ENCODE measurements around the gene GPA33.
A peak's percentile ranks its signal among the peaks of the same experiment; 100 is the strongest.

The GPA33 gene

DNA sequence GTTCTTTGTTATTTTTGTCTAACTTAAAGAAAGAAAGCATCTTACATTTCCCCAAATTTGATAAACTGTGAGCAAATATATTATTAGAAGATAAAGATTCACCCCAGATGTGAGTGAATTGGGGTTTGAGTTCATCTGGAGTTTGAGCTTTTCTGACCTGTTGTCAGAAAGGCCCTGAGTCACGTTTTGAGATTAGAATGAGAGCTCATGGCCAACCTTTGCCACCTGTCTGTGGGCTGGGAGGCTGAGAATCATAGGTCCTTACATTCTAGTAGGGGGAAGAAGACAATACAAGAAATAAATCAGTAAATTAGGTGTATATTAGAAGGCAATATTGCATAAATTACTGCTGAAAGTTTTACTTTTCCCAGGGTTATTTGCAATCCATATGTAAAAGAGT lies 26.0 kb upstream of the GPA33 start:
- DNase-seq: no peak

DNA sequence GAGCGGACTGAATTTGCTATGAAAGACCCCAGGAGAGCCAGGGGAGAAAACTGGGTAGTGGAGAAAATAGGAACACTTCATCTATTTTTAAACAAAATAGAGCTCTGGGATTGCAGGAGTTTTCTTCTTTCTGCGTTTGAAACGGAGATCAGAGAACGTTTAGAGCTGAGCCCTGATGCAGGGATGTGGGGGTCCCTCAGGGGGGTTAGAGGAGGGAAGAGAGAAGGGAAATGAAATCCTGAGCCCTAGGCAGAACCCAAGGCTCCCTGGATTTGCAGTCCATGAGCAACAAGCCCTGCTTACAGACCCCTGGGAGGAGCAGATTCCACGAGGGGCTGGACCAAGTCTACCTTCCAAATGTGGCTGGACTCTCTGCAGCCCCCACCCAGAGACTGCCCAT lies 25.5 kb upstream of the GPA33 start:
- no peak for DNase-seq

DNA sequence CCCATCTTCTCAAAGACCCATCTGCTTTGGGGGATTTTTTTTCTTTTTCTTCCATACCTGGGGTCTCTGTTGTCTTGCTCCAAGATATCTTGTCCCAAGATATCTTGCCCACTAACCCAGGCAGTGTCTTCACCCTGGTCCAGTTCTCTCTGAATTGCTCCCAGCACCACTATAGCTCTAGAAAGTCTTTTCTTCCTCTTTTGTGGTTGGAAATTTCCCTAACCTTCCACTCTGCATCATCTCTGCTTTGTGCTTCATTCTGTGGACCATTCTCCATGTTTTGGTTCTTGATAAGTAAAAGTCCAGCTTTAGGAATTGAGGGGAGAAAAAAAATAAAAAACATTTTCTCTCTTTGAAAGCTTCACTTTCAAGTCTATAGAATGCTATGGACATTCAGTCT lies 24.5 kb upstream of the GPA33 start:
- DNase-seq: peak in 1 of 2 experiments; percentile 6

DNA sequence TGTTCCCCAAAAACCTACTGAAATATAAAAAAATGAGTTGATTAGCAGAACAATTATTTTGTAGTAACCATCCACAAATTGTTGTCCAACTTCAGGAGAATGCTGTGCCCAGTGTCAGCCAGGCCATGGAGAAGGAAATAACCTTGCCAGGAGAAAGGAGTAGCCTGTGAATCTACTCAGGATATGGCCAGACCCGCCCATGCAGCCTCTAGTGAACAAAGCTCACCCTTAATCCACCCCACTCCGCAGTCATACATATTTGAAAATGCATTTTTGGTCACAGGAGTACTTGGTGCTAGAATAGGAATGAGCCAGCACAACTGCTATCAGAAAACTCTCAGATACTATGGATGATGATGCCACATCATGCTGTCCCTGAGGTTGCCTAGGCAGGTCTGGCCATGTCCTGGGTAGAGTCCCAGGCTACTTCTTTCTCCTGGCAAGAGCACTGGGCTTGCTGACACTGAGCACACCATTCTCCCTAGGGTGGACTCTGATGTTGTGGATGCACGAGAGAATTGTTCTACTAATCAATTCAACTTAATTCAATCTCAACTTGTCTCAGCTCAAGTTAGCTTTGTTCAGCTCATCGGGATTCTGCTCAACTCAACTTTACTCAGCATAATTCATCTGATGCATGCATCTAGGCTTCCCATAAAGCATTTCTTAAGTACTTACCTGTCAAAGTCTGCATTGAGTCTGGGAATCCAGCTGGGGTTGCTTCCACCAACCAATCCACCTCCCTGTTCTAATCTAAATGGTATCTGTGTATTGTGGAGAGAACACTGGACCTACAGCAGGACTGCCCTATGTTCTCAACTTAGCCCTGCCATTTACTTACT lies 21.9 kb upstream of the GPA33 start:
- DNase-seq: no peak

DNA sequence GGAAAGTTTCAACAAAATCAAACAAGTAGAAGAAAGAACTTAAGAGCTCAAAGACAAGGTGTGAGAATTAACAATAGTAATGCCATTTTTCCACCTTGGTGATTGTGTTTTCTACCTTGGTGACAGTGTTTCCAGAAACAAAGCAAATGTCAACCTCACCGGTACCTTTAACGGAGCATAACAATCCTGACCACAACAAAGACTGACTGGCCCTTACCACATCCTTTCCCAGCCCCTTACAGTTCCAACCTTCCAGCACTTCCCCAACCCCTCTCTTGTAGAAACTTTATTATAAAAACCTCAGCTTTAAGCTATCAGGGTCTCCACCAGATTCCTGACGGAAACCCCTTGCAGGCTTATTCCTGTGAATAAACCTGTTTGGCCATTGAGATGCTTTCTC lies 20.4 kb upstream of the GPA33 start:
- DNase-seq: peak in 1 of 2 experiments; percentile 3

DNA sequence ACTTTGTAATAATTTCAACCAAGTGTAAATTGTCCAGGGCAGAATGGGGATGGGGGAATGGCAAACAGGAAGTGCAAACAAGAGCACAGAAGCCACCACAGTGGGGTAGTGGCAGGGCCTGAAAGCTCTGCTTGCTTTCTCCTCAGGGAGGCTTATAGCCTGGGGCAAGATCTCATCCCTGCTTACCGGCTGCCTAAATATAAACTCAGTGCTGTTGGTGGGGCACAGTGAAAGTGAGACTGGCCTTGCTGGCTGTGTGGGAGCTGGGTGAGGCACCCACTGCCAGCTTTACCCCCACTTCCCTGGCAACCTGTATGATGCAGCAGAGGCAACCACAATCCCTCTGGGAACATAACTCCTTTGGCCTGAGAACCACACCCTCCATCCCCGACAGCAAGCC lies 18.9 kb upstream of the GPA33 start:
- no peak for DNase-seq

DNA sequence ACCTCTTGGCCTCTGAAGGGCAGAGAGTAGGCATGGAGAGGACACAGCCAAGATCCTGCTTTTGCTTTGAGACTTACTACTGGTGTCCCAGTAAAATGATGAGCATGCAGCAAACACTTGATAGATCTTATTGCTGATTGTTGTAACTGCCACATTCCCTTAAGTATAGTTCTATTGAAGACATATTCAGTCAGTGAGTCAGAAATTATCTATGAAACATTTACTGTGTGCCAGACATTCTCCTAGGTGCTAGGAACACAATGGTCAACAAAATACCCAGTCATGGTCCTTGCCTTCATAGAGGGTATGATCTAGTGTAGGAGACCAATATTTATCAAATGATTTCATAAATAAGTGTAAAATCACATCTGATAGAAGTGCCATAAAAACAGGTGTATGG lies 17.3 kb upstream of the GPA33 start:
- no peak for DNase-seq

DNA sequence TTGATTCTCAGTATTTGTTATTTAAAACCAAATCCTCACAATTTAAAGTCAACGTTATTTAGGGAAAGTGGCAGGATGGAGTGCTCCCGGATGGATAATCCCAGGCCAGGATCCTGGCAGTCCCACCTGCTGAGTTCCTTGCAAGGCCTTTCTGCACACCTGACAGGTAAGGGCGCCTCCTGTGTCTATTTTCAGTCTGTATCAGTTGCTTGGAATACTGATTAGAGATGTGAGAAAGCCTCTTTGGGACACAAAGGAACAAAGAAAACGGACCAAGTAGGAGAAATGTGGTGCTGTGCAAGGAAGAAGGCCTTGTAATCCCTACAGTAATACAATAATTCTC lies 15.9 kb upstream of the GPA33 start:
- no peak for DNase-seq

DNA sequence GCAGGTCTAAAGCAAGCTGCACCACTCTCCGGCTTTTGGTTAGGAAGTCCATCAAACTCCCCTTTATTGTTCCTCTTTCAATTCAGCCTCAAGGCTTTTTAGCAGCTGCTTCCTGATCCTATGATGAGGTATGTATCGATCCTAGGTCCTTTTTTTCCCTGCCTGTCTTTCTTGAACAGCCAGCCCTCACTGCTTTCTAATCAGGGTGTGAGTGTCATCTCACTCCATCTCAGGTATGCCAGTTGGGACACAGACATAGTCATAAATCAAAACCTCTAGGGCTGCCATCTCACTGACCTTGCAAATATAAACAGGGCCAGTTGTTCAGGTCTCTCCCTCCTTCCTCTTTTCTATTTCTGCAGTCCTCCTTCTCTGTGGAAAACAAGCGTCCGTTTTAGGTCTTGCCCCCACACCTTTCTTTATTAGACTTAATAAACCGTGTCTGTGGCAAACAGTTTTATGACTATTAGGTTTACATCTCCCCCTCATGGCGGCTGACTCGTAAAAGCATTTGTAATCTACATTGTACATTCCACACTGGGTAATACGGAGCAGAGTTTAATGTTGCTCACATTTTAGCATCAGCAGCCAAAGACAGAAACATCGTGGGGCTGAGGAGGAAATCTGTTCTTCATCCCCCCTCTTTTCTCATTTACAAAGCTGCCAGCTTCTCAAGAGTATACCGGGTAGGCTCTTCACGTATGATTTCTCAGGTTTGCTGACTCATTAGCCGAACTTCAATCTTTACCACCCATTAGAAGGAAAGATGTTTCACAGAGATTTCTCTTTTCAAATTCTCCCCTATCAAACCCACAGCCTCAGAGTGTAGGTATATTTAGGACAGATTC lies 15.3 kb upstream of the GPA33 start:
- peak; percentile 19 to 35 for DNase-seq

DNA sequence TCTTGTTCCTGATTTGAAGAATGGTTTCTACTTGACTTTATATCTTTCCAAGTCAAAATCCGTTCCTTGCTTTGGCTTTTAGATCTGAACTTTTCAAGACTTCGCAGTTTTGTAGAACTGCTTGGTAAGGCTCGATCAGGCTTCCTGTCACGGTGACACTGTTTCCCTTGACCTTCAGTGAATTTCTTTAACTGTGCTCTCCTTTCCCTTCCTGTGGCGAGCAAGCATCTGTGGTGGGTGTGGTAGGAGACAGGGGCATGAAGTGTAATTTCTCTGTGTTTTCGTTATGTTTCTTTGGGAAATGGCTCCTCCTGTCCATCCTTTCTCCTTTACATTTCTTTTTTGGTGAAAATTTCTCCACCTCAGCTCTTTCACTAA lies 14.1 kb upstream of the GPA33 start:
- peak; percentile 58 to 71 for DNase-seq

DNA sequence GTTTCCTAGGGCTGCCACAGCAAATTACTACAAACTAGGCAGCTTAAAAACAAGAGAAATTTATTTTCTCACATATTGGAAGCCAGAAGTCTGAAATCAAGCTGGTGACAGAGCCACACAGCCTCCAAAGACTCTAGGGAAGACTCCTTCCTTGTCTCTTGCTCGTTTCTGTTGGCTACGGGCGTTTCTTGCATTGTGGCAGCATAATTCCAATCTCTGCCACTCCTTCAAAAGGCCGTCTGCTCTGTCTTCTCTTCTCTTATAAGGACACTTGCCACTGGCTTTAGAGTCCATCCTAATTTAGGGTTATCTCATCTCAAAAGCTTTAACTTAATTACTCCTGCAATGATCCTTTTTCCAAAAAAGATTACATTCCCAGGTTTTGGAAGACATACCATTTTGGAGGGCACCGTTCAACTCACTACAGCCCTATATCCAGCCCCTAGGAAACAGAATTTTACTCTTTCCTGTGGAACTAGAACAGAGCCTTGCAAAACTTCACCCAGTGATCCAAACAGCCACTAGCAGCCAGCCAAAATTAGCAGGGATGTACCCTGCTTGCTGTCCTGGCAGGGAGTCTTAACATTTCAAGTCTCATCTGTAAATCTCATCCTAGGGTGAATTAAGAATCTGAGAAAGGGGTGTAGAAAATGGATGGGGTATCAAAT lies 12.9 kb upstream of the GPA33 start:
- no peak for DNase-seq

DNA sequence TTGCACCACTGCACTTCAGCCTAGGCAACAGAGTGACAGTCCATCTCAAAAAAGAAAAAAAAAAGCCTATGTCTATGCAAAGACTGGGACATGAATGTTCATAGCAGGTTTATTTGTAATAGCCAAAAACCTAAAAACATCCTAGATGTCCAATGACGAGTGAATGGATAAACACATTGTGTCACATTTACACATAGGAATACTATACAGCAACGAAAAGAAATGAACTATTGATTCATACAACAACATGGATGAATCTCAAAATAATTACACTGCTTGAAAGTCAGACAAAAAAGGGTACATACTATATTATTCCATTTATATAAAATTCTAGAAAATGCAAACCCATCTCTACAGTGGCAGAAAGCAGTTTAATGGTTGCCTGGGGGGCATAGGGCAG lies 11.6 kb upstream of the GPA33 start:
- no peak for DNase-seq

DNA sequence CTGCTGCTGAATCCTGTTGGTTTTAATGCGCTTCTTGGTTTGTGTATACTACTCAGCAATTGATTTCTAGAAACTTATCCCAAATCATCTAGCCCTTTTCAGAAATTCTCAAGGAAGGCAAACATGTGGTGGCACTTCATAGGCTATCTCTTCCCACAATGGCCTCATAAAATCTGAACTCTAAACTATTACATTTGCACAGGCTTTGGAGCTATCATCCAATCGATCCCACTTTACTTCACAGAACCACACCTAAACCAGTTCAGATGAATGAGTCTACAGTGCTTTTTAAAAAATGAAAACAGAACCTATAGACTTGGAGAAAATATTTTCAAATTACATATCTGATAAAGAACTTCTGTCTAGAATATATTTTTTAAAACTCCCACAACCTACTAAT lies 10.6 kb upstream of the GPA33 start:
- DNase-seq: no peak

DNA sequence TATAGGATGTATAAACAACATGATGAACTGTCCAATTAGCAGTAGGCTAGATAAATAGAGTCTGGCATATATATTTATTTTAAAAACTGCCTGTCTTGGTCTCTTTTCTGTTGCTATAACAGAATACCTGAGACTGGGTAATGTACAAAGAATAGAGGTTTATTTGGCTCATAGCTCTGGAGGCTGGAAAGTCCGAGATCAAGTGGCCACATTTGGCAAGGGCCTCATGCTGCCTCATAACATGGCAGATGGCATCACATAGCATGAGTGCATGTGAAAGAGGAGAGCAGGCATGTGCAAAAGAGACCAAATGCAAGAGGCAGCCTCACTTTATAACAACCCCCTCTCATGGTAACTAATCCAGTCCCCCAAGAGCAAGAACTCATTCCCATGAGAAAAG lies 9.7 kb upstream of the GPA33 start:
- no peak for DNase-seq

DNA sequence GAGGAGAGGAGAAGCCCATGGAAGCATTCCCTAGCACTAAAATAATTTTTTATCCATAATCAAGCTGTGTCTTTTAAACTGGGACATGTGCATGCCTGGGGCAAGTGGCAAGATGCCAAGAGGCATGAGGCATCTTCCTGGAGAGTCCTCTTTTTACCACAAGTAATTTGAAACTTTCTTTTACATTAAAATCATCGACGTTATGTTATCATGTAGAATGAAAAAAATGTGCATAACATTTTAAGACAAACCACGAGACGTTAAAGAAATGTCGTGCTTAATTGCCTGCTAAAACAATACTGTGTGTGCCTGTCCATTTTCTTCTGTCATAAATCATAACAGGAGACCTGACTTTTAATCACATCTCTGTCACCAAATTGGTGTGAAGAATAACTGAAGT lies 5.2 kb upstream of the GPA33 start:
- DNase-seq: peak; percentile 37 to 52

DNA sequence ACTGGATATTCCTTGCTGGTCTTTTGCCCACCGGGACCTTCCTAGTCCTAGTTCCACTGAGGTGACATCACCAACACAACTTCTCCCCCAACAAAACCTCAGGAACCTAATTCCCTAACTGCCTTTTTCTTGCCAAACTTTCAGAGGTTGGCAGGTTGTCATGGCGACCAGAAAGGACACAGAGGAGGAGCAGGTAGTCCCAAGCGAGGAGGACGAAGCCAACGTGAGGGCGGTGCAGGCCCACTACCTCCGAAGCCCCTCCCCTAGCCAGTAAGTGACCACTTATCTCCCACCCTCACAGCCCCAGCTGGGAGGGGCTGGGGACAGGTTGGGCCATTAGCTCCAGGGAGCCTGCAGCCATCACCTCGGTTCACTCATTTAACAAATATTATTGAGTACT lies 4.5 kb upstream of the GPA33 start:
- DNase-seq: no peak

DNA sequence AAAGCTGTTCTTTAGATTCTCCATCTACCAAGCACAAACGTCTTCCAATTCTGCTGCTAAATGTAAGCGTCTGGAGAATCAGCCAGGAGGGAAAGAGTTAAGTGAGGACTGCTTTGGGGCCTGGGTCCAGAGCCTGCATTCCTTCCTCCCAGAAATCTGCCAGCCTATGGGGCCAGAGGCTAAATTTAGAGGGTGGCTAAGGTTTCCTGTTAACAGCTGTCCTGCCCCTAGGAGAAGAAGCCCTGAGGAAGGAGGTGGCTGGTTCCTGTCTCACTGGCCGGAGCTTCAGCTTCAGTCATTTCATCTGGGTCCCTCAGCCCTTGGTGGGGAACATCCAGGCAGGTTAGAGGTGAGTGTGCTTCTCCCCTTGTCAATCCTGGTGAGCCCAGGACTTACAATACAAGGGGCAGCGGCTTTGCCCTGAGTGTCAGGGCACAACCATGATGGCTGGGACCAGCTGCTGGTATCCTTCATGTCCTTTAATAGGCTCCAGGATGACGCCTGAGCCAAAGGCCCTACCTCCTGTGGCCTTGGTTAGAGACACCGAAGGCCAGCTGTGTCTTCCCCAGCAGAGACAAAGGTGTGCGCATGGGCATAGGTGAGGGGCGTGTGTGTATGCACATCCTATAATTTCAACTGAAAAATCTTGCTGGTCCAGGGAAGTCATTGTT lies 3.8 kb upstream of the GPA33 start, which contains the start of gene STYXL2:
STYXL2 (plus strand) TSS at position 230 of the 671 bp plus-strand sequence. CDS start 775 bp downstream, outside the sequence.
- peak; percentile 79 to 83 for DNase-seq

DNA sequence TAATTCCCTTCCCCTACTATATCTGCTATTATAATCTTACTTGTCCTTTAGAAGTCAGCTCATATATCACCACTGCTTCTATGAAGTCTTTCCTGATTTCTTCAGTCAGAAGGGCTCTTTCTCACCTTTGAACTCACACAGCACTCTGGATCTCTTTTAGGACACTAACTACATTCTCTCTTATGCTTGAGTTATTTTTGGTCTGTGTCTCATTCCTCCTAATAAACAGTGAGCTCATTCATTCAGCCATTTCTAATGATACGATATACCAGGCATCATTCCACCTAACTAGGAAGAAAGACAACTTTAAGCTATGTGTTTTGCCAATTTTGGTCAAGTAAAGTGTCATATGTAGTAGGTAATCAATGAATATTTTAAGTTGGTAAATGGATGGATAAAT lies 2.5 kb upstream of the GPA33 start:
- no peak for DNase-seq

DNA sequence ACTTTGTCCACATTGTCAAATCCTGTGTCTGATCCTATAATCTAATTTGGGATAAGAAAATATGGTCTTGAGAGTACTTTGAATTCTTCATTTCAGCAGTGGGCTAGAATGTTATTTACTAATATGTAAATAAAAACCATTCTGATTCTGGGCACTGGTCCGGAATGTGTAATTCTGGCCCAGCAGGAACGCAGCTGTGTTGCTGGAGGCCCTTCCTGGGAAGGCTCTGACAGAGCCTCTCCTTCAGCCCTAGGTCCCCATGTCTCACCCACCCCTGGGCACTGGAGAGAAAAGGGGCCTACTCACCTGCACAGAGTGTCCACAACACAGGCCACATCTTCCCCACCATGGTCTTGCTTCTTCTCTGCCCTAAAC lies 251 bp downstream of the GPA33 start:
- DNase-seq: no peak

DNA sequence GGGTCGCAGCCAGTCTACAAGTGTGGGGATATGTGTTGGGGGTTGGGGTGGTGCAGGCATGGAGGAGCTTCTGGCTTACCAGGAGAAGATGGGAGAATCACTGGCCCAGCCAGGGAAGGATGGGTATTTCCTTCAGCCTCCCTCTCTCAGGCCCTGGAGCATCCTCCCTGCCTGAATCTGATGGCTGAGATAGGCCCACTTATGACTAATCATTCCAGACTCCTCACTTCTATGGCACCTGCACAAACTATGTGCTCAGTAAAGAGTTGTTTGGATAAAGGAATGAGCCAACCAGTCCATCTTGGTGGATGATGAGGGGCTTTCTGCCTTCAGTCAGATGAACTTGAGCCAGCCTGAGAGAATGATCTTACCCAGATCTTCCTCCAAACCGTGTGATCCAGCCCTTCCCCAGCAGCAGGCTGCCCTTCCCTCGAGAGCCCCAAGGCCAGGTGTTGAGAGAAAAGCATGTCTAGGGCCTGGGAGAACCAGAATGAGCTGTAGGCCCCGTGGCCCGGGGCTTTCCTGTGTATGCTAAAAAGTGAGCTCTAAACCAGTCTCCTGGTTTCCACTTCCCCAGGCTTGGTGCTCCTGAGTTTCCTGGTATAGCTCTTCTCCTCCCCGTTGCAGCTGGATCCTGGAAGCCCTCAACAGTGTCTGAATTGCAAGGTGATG lies 1.3 kb downstream of the GPA33 start:
- no peak for DNase-seq

DNA sequence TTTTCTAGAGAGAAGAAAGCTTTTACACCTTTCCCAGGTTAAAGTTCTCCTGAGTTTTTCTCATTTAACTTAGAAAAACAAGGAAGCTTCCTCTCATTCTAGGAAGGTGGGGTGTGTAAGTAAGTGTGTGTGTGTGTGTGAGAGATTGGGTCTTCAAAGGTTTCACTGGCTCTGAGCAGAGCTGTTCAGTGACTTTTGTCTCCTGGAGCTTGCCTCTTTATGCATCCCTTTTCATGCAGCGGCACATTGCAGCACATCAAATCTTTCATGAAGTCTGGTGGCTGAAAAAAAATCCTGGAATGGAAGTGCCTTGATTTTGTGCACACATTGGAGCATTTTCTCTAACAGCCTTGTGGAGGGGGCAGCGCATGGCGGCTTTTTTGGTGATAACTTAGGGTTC lies 3.4 kb downstream of the GPA33 start:
- DNase-seq: no peak

DNA sequence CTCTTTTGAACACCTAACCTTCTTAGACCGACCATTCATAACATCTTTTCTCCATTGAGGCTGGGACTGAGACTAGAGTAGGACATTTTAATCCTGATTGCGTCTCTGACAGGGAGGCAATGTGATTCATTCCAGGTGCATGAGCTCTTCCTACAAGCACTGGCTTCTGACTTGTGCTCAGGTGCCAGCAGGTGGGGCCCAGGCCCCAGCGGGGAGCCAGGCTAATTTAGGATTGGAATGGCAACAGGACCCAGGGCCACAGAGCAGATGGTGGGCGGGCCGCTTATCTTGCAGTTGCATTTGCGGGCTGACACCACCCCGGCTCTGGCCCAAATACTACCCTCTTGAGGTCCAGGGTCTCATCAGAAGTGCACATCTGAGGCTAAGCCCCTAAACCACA lies 4.1 kb downstream of the GPA33 start:
- DNase-seq: no peak

DNA sequence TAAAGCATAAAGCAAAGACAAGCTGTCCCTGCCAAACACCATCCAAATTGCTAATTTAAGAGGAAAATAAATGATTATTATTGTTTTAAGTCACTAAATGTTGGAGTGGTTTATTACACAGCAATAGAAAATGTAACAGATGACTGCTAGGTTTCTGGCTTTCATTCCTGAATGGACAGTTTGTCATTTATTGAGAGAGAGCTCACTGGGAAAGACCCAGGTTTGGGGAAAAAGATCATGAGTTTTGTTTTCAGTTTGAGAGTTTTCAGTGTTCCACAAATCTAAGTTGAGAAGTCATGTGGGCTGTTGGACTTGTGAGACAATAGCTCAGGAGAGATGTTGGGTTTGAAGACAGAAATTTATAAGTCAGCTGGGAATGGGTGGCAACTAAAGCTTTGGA lies 5.4 kb downstream of the GPA33 start:
- DNase-seq: no peak

Measured in Kasumi-1 (cell line).